SK-N-SH treated with all-trans-retinoic acid at 6 μM for 48 hours (cell line): ENCODE results near the gene OIT3.

Experiments used
- ATAC-seq: fragments of 200-7000 bp; cut with Tn5 transposase; 3 replicates; pipeline ENCODE4 v1.9.1; 2020; ENCODE audit warnings: mild to moderate bottlenecking, moderate library complexity
- ARNTL ChIP-seq: fragments of 450-650 bp; formaldehyde crosslinking; IDR thresholded peaks from 2 replicates; pipeline ENCODE4 v1.5.0; 2020; ENCODE audit warnings: low read depth, mild to moderate bottlenecking, moderate library complexity, borderline replicate concordance
- BACH2 ChIP-seq: fragments of 250-450 bp; sonication (Bioruptor Pico); IDR thresholded peaks from 2 replicates; pipeline ENCODE4 v1.9.0; 2021; ENCODE audit warnings: mild to moderate bottlenecking, borderline replicate concordance
- CREB5 ChIP-seq: fragments of 250-450 bp; sonication (Bioruptor Pico); IDR thresholded peaks from 2 replicates; pipeline ENCODE4 v1.5.1; 2020; ENCODE audit warnings: low read depth, mild to moderate bottlenecking, moderate library complexity
- CSDC2 ChIP-seq: fragments of 250-450 bp; sonication (Bioruptor Pico); IDR thresholded peaks from 2 replicates; pipeline ENCODE4 v1.5.0; 2020; ENCODE audit warnings: mild to moderate bottlenecking, moderate library complexity
- CSRNP3 ChIP-seq: fragments of 250-450 bp; sonication (Bioruptor Pico); IDR thresholded peaks from 2 replicates; pipeline ENCODE4 v1.5.1; 2021; ENCODE audit warnings: mild to moderate bottlenecking, moderate library complexity
- ESRRG ChIP-seq: fragments of 250-450 bp; sonication (Bioruptor Pico); IDR thresholded peaks from 2 replicates; pipeline ENCODE4 v1.6.1; 2021; ENCODE audit warnings: mild to moderate bottlenecking
- GLIS3 ChIP-seq: fragments of 250-450 bp; sonication (Bioruptor Pico); IDR thresholded peaks from 2 replicates; pipeline ENCODE4 v1.5.0; 2020; ENCODE audit warnings: mild to moderate bottlenecking, moderate library complexity
- OSR1 ChIP-seq: fragments of 250-450 bp; sonication (Bioruptor Pico); IDR thresholded peaks from 2 replicates; pipeline ENCODE4 v1.8.0; 2022; ENCODE audit warnings: moderate library complexity, mild to moderate bottlenecking, inconsistent platforms
- POU6F1 ChIP-seq: fragments of 250-450 bp; sonication (Bioruptor Pico); IDR thresholded peaks from 2 replicates; pipeline ENCODE4 v1.8.0; 2021; ENCODE audit warnings: low read depth, mild to moderate bottlenecking, moderate library complexity, borderline replicate concordance
- RARB ChIP-seq: fragments of 250-450 bp; sonication (Bioruptor Pico); IDR thresholded peaks from 2 replicates; pipeline ENCODE4 v1.8.0; 2021; ENCODE audit warnings: mild to moderate bottlenecking, moderate library complexity
- SNAI2 ChIP-seq: fragments of 250-450 bp; sonication (Bioruptor Pico); IDR thresholded peaks from 2 replicates; pipeline ENCODE4 v1.5.0; 2020; ENCODE audit warnings: mild to moderate bottlenecking, moderate library complexity
- TCF4 ChIP-seq: fragments of 250-450 bp; sonication (Bioruptor Pico); IDR thresholded peaks from 2 replicates; pipeline ENCODE4 v1.8.0; 2021; ENCODE audit warnings: mild to moderate bottlenecking, moderate library complexity, borderline replicate concordance
- TOX ChIP-seq: fragments of 250-450 bp; sonication (Bioruptor Pico); IDR thresholded peaks from 2 replicates; pipeline ENCODE4 v1.8.0; 2021; ENCODE audit warnings: mild to moderate bottlenecking, moderate library complexity, borderline replicate concordance
- TSHZ2 ChIP-seq: fragments of 250-450 bp; sonication (Bioruptor Pico); IDR thresholded peaks from 2 replicates; pipeline ENCODE4 v1.5.0; 2020; ENCODE audit warnings: mild to moderate bottlenecking, moderate library complexity
- ZC3H10 ChIP-seq: fragments of 250-450 bp; sonication (Bioruptor Pico); IDR thresholded peaks from 2 replicates; pipeline ENCODE4 v1.5.1; 2021; ENCODE audit warnings: mild to moderate bottlenecking, moderate library complexity
- ZFP3 ChIP-seq: fragments of 250-450 bp; sonication (Bioruptor Pico); IDR thresholded peaks from 2 replicates; pipeline ENCODE4 v1.5.0; 2020; ENCODE audit warnings: mild to moderate bottlenecking, moderate library complexity
- ZFP30 ChIP-seq: fragments of 450-650 bp; formaldehyde crosslinking; IDR thresholded peaks from 2 replicates; pipeline ENCODE4 v1.5.0; 2022; ENCODE audit warnings: mild to moderate bottlenecking, moderate library complexity
- ZNF565 ChIP-seq: fragments of 450-650 bp; formaldehyde crosslinking; conservative IDR thresholded peaks from 2 replicates; pipeline ENCODE4 v1.5.0; 2020; ENCODE audit warnings: low read depth, mild to moderate bottlenecking, moderate library complexity
- ZNF70 ChIP-seq: fragments of 450-650 bp; formaldehyde crosslinking; IDR thresholded peaks from 2 replicates; pipeline ENCODE4 v1.5.0; 2020; ENCODE audit warnings: mild to moderate bottlenecking, moderate library complexity

Gene OIT3

GRCh38 chr10:72851509-72851908 lies 42.0 kb upstream of the OIT3 start:
- no peak for ATAC-seq
- TF ChIP-seq ZFP3 (CRISPR knock-in tag) (no peak), ZNF70 (no peak), BACH2 (no peak), CSDC2 (no peak), ESRRG (CRISPR knock-in tag) (no peak), POU6F1 (CRISPR knock-in tag) (no peak), GLIS3 (CRISPR knock-in tag) (no peak), OSR1 (CRISPR knock-in tag) (no peak), CREB5 (CRISPR knock-in tag) (no peak), CSRNP3 (CRISPR knock-in tag) (no peak), RARB (CRISPR knock-in tag) (no peak)

- TF ChIP-seq CSRNP3 (CRISPR knock-in tag) (no peak), TCF4 (no peak), ZC3H10 (CRISPR knock-in tag) (no peak)
- ATAC-seq, result no peak
Measured at GRCh38 chr10:72852508-72852907, 41.0 kb upstream of the OIT3 start.

- ATAC-seq, result no peak
- no peak for TF ChIP-seq CSRNP3 (CRISPR knock-in tag)
- no peak for TF ChIP-seq BACH2
- TF ChIP-seq GLIS3 (CRISPR knock-in tag), result no peak
- TF ChIP-seq ZNF70, result no peak
- TF ChIP-seq ARNTL, result no peak
- TF ChIP-seq TSHZ2, result no peak
- TF ChIP-seq ZFP3 (CRISPR knock-in tag), result no peak
- TF ChIP-seq ZFP30 (CRISPR knock-in tag), result no peak
- no peak for TF ChIP-seq SNAI2 (CRISPR knock-in tag)
- no peak for TF ChIP-seq ZNF565 (CRISPR knock-in tag)
- no peak for TF ChIP-seq POU6F1 (CRISPR knock-in tag)
- TF ChIP-seq RARB (CRISPR knock-in tag), result no peak
- TF ChIP-seq TOX (CRISPR knock-in tag), result no peak
Measured at GRCh38 chr10:72855129-72855528, 38.4 kb upstream of the OIT3 start.
